ENCODE results near the gene RASA4B.
A peak's percentile ranks its signal among the peaks of the same experiment; 100 is the strongest.
"Not testable (repeated sequence)": the region's sequence is repeated elsewhere in the genome, so short reads cannot be mapped to it uniquely, and the experiment has no call there.

Gene RASA4B

GRCh38 chr7:102454932-102455331, 62.6 kb downstream of the RASA4B start:
- not testable (repeated sequence) for DNase-seq

DNA sequence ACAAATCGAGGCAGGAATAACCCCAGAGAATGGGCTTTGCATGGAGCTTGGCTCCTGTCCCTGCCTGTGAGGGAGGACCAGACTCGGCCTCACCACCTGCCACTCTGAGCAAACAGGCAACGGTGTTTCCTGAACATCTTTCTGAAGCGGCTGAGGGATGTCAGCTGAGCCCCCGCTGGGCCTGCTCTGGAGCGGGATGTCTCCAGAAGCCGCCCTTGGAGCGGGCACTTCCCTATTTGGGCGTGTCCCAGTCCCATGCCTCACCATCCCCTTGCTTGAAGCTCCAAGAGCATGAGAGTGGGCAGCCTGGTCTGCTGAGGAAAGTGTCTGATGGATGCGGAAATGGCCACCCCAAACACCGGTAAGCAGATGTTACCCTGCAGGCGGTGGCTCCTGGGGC, 63.1 kb downstream of the RASA4B start:
- DNase-seq: no peak

DNA sequence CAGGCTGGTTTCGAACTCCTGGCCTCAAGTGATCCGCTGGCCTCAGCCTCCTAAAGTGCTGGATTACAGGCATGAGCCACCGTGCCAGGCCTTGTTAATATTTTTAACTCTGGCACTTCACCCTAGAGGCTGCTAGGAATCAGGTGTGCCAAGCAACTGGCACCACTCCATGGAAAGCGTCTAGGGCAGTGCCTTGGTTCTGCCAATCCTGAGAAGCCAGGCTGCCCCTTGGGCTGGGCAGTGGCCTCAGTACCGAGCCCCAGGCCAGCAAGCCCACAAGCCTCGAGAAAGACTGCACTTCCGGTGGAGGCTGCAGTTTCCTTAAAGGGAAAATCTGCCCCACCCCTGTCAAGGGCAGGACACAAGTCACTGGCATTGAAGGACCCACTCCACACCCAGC, 64.3 kb downstream of the RASA4B start:
- peak in 2 of 56 donors; percentile 8 for DNase-seq

DNA sequence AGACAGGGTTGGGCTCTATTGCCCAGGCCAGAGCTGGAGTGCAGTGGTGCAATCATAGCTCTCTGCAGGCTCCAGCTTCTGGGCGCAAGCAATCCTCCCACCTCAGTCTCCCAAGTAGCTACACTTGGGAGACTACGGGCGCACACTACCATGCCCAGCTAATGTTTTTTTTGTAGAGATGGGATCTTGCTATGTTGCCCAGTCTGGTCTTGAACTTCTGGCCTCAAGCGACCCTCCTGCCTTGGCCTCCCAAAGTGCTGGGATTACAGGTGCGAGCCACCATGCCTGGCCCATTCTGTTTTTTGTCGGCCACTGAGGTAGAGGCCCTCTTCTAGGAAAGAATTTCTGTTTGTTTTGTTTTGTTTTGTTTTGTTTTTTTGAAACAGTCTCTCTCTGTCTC, 65.1 kb downstream of the RASA4B start:
- no peak for DNase-seq

- no peak for DNase-seq
Measured at GRCh38 chr7:102451371-102452054, 66.1 kb downstream of the RASA4B start.

- DNase-seq: peak in 3 of 56 donors; percentile 13 to 26 (median 18)
Measured at GRCh38 chr7:102450242-102450641, 67.3 kb downstream of the RASA4B start.

GRCh38 chr7:102449136-102449535, 68.4 kb downstream of the RASA4B start:
- no peak for DNase-seq

DNA sequence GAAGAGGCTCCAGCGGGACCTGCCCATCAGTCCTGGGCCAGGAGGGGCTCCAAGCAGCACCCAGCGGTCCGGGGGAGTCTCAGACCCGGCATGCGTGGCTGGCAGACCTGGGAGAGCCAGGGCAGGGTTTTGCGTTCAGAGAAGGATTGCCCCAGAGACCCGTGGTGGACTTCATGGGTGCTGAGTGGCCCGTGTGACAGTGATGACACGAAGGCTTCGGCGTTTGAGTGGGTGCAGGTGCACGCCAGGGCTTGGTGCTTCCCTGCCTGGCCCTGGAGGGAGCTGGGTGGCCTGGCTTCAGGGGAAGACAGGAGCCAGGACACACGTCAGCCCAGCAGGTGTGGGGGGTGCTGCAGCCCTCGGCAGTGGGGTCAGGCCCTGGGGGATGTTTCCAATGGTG, 70.3 kb downstream of the RASA4B start:
- no peak for DNase-seq

- no peak for DNase-seq
Measured at GRCh38 chr7:102446387-102447156, 71.0 kb downstream of the RASA4B start.

- no peak for DNase-seq
Measured at GRCh38 chr7:102445674-102446071, 71.9 kb downstream of the RASA4B start.

DNA sequence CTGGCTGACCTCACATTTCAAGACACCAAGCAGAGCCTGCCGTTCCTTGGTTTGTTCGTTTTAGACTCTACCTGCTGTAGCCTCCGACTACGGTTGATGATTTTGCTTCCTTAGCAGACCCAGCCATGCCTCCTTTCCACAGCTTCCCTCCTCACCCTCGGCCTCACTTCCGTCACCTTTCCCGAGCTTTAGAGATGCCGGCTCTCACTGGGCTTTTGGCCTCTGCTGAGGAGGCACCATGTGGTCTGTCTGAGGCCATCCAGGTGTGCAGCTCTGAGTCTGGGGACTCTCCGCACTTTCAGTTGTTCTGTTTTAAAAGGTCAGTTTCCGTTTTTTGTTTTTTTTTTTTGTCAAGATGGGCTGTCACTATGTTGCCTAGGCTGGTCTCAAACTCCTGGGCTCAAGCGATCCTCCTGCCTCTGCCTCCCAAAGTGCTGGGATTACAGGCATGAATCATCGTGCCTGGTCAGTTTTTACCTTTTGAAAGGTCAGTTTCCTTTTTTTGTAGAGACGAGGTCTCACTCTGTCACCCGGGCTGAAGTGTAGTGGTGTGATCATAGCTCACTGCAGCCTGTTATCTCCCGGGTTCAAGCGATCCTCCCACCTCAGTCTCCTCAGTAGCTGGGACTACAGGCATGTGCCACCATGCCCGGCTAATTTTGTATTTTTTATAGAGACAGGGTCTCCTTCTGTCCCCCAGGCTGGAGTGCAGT, 72.5 kb downstream of the RASA4B start:
- DNase-seq: no peak

- DNase-seq: no peak
Measured at GRCh38 chr7:102439963-102440795, 77.4 kb downstream of the RASA4B start.

GRCh38 chr7:102436118-102436517, 81.5 kb downstream of the RASA4B start:
- no peak for DNase-seq

DNA sequence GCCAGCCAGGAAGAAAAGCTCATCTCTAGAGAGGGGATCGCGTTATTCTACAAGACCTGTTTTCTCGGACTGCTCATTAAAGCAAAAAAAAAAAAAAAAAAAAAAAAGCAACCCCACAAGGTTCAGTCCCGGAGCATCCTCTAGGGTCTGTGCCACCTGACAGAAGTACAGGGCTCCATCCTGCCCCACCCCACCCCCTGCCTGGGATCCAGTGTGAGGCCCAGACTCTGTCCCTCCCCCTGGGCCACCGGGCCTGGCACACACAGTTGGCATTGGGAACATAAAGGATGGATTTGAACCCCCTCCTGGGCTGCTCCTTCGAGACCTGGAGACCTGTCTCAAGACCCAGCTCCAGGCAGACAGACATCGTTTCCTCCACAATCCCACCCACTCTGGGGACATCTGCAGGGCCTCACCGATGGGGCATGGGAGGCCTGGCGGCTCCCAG, 83.5 kb downstream of the RASA4B start:
- no peak for DNase-seq

DNA sequence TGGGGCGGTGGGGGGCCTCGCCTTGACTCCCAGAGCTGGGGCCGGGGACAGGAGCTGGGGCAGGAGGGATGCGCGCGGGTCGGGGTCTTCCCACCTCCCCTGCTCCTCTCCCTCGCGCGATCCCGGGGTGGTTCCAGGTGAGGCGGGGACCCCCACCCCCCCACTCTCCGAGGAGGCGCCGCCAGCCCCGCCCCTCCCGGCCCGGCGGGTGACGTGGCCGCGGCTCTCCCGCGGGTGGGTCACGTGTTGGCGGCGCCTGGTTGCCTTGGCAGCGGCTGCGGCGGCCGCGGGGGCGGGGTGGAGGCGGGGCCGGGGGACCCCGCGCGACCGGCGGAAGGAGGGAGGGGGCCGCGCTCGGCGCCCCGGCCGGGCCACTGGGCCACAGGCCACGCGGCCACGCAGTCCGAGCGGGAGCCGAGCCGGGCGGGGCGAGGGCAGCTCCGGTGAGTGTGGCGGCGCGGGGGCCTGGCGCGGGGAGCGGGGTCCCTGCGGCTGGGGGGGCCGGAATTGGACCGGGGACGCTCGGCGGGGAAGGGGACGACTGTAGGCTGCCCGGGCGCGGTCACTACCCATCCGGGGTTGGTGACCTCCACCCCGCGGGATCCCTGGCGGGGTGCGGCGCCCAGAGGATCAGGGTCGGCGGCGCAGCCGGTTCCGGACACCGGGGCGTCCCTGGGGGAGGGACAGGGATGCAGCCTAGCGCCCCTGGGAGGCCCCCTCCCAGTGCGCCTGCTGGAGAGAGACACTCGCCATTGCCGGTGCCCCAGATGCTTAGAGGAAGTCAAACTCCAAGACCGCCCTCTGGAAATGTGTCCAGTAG, 84.1 kb downstream of the RASA4B start, which contains the start of gene ORAI2:
ORAI2 (plus strand) TSS at position 357 of the 820 bp plus-strand sequence. CDS start 5,382 bp downstream, outside the sequence.
- DNase-seq: peak in 51 of 56 donors; percentile 9 to 87 (median 61)

Data from amygdala (tissue), 56 donors.